HG02642 (cell line): ENCODE data around the gene MRPL18.
"Not testable (repeated sequence)": the region's sequence is repeated elsewhere in the genome, so short reads cannot be mapped to it uniquely, and the experiment has no call there.

ENCODE experiments used
- ATAC-seq: cut with Tn5 transposase; IDR thresholded peaks from one replicate; pipeline ENCODE4 v1.9.1; 2021; ENCODE audit warnings: mild to moderate bottlenecking; ENCODE audit not compliant: unreplicated experiment, poor library complexity

The MRPL18 gene

DNA sequence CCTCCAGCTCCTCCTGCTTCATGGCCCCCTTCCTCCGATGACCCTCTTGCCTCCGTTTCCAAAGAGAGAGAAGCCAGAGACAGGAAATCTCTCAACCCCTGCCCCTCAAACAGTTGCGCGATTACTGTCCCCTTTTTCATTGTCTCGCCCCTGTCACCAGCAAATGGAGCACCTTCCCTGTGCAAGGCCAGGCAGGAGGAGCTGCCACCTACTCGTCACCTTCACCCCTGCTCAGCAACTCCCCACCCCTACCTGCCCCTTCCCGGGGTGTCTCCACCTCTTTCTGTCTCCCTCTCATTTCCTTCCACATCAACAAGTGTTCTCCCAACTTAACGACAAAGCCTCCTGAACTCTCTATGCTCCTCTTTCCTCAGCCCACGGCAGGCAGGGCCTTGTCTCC is 23.5 kb downstream of the MRPL18 start:
- no peak for ATAC-seq

DNA sequence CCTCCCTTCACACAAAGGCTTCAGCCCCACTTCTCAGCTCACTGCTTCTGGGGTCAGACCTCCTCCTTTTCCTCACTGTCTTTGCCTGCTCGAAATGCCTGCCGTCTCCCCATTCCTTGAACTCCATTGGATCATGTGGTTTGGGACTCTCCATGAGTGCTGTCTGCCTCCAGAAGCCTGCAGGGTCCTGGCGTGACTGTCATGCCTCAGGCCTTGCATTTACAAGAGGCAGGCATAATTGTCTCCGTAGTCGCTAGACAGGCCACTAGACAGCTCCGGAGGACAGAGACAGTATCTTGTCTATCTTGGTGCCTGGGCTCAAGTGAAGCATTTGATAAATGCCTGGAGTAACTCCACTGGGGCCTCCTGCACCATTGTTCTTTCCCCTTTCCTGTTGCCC is 25.1 kb downstream of the MRPL18 start:
- ATAC-seq = no peak

GRCh38 chr6:159816775-159817174 is 26.5 kb downstream of the MRPL18 start:
- not testable (repeated sequence) for ATAC-seq

DNA sequence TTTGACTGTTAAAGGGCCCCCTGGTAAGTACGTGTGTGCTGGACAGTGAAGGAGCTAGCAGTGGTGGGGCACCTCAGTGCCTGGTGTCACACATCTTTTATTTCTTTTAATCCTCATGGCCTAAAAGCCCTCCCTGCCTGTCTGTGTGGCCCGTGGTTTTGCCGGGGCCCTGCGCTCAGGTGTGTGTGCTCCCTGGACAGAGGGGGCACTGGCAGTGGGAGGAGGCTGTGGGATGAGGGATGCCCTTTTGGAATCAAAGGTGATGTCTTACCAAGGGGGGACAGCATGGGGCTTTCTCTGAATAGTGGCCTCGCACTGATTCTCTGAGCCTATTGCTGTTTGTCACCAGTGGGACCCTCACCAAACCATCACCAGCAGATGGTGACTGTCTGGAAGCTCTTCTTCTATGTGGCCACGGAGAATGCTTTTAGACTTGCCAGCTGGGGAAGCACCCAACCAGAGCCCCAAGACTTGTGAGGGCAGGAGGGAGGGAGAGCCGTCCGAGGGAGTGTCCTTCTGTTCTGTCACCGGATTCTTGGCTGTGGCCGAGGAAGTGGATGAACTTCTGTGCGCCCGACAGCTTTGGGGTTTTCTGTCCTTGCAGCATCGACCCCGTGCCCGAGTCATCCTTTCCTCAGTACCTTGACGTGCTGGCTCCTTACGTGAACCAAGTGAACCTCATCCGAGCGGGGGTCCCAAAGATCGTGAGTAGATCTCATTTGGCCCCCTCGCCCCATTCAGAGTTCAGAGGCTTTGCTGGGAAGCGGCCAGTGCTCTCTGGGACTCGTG is 27.9 kb downstream of the MRPL18 start:
- ATAC-seq = no peak

- no peak for ATAC-seq
Measured at GRCh38 chr6:159819098-159819497, 28.8 kb downstream of the MRPL18 start.

DNA sequence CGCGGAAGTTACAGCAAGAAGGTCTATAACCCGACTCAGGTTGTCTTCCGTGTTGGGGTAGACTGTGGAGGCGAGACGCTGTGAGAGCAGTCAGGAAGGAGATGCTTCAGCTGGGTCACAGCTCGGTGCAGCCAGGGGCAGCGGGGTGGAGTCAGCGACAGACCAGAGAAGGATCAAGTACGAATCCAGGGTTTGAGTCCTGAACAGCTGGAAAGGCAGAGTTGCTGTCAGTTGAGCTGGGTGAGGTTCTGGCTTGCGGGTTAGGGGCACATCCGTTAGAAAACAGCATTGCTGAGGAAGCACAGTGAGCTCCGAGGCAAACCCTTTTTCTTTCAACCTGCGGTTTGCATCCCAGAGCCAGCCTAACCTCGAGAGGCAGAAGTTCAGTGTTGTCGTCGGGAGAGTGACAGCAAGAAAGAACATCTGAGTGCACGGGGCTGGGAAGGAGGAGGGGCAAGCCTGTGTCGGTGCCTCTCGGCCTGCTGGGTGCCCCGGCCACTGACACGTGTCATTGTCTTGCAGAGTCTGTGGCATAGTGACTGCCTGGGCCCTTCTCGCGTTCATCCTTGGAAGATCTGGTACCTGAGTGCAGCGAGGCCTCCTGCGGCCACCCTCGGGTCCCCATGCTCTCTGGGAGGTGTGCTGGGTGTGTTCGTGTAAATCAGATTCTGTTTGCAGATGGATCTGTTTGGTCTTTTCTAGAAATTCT is 29.8 kb downstream of the MRPL18 start:
- ATAC-seq = no peak

DNA sequence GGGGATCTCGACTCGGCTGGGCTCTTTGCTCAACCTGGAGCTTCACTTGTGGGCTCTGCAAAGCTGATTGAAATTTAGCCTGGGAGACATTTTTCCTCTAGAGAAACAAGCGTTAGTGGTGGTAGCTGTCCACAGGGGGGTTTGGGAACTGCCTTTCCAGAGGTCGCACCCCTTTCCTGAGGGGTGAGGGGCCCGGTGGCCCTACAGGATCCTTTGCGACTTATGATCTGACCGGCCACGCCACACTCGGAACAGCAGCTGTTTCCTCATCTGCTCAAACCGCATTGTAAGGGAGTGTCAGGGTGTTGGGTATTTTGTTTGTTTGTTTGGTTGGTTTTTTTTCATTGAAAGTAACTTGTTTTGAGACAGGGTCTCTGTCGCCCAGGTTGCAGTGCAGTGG is 30.9 kb downstream of the MRPL18 start:
- ATAC-seq = no peak

DNA sequence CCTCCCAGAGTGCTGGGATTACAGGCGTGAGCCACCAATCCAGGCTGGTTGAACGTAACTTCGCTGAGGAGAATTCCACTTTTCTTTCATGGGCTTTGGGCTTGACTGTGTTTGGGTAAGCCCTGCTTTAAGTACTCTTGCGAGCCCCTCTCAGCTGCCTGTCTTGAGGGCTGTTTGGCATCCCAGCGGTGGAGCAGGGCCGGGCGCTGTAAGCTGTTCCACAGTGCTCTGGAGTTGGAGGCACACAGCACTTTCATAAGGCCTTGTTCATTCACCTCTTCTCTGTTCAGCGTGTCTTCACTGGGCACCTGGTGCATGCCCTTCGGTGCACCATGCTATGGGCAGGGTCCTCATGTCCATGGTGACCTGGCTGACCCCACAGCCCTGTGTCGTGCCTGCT is 31.5 kb downstream of the MRPL18 start:
- no peak for ATAC-seq

- ATAC-seq = no peak
Measured at GRCh38 chr6:159823953-159824352, 33.7 kb downstream of the MRPL18 start.

GRCh38 chr6:159824690-159825089 is 34.4 kb downstream of the MRPL18 start:
- ATAC-seq = not testable (repeated sequence)

GRCh38 chr6:159826004-159826403 is 35.7 kb downstream of the MRPL18 start:
- no peak for ATAC-seq

DNA sequence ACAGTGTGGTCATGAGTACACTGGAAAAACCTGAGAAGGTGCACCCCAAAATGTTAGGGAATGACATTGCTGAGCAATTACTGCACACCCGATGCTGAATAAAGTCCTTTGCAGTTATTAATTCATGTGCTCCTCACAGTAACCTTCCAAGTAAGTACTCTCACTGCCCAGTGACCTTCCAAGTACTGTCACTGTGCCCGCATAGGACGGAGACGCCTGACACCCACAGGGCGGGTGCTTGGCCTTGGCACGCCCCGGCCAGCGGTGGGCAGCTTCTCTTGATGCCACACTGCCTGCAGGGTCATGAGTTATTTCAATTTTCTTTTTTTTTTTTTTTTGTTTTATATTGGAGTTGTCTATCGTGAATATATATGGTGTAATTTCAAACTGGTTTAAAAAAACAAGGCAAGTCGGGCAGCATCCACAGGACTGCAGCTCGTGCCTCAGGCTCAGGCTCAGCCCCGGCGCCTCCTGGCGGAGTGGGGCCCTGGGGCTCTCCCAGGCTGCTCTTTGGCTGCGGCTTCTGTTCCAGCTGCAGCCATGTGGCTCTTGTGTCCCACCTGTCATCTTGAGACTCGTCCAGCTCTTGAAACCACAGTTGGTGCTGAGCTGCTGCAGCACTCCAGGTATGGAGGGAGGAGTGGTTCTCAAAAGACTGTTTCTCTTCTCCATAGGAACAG is 36.8 kb downstream of the MRPL18 start:
- no peak for ATAC-seq

DNA sequence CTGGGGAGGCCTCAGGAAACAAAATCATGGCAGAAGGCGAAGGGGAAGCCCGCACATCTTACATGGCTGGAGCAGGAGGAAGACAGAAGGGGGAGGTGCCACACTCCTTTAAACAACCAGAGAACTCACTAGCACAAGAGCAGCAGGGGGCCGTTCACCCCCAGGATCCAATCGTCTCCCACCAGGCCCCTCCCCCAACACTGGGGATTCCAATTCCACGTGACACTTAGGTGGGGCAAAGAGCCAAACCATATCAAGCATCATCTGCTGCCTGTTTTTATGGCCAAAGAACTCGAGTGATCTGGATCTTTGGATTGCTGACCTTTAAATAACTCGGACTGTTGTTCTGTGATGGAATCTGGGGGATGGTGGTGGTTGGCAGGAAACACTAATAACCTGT is 37.8 kb downstream of the MRPL18 start:
- ATAC-seq = no peak

GRCh38 chr6:159829526-159829925 is 39.3 kb downstream of the MRPL18 start:
- ATAC-seq = no peak

DNA sequence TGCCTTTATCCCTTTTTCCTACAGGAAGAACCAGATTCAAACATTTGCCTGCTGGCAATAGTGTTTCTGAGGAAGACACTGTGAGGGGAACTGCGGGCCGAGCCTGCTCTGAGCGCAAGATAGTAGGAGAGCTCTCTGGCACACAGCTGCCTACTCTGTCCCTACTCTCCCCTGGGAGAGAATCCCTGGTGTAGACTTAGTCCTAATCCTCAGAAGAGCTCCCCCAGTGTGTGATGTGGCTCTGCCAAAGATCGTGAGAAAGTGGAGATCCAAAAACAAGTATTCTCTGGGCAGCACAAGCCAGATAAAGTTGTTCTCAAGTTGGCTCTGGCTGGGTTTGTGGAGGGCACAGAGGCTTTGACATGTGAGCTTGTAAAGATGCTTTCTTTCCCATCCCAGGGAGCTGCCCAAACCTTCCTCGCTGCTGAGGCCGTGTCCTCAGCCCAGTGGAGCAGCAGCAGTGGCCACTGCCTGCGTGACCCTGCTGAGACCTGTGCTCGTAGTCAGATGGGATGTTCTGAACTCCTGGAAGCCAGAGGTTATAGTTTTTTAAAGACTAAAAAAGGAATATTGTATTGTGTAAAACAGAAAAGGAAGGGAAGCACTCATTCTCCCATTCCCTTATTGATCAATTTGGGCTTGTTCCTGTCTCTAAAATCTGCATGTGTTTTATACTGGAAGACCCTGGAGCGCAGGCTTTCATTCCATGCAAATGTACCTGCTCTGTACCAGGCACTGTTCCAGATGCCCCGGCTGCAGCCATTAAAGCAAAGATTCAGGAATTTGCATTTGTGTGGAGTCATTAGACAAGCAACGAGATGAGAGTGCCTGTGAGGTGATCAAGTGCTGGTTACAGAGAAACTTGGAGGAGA is 40.5 kb downstream of the MRPL18 start:
- no peak for ATAC-seq

DNA sequence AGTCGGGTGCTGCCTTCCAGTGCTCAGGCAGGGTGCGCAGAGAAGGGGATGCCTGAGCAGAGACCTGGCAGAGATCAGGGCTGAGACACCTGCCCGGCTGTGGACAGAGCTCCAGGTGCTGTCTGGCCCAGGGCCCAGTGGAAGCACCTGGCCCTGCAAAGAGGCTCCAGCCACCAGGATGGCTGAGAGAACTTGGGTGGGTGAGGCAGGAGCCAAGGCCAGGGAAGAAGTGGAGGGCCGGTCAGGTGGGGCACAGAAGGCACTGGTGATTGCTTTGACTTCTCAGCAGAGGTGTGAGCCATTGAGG is 41.1 kb downstream of the MRPL18 start:
- ATAC-seq = no peak

DNA sequence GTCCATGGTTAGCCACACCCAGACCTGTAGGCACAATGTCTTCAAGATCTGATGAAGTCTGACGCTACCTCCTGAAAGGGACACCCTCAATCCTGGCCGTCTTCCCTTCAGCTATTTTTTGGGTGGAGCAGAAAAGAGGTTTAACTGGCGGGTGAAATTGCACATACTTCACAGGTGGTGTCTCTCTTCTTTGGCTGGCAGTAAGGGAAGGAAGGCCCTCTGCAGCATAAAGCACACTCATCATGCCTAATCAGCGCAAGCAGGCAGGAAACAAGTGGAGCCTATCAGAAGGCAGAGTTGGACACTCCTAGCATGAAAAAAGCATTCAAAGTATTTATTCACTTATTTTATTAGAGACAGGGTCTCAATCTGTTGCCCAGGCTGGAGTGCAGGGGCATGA is 42.7 kb downstream of the MRPL18 start:
- no peak for ATAC-seq

DNA sequence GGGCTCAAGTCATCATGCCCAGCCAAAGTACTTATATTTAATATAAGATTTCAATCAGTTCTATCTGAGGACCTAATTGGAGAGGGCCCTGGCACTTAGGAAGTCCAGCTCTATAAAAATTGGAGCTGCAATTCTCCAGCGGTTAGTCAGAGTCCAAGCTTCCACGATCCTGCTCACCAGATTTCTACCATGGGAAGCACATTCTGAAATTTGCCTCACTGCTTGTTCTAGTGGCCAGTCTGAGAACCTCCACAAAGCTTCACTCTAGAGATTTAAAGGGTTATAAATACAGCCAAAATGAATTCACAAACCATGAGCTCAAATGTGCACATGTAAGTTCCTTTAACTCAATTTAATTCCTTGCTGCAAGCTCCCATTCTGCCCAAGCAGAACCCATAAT is 43.3 kb downstream of the MRPL18 start:
- no peak for ATAC-seq

DNA sequence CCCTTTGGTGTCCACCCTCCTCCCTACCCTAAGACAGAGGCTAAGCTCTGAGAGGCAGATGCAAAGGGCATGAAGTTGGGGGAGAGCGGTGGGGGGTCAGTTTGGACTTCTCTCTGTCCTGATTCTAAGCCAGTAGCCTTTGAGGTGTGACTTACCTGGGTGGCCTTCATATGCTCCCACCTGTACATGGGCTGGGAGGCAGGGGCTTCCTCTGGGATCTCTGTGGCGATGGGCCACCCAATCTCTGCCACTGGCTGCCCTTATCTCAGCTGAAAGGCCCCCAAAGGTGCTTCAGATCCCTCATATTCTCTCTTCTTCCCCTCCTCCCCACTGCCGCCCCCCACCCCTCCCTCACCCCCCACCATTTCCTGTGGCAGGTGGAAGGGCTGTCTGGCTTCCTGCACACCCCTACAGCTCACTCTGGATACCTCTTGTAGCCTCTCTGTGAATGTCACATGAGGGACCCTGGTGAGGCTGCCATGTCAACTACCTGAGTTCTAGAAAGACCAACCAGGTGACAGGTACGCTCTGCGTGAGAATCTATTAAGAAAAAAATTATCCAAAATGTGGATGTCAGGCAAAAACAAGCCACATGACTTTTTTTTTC is 43.8 kb downstream of the MRPL18 start:
- no peak for ATAC-seq
